GM21786 (cell line): Measurements from ENCODE around the gene RTP1.
"Not testable (repeated sequence)": the region's sequence is repeated elsewhere in the genome, so short reads cannot be mapped to it uniquely, and the experiment has no call there.

Experiments
- ATAC-seq: cut with Tn5 transposase; IDR thresholded peaks from one replicate; pipeline ENCODE4 v1.9.1; 2021; ENCODE audit not compliant: unreplicated experiment

Gene RTP1

DNA sequence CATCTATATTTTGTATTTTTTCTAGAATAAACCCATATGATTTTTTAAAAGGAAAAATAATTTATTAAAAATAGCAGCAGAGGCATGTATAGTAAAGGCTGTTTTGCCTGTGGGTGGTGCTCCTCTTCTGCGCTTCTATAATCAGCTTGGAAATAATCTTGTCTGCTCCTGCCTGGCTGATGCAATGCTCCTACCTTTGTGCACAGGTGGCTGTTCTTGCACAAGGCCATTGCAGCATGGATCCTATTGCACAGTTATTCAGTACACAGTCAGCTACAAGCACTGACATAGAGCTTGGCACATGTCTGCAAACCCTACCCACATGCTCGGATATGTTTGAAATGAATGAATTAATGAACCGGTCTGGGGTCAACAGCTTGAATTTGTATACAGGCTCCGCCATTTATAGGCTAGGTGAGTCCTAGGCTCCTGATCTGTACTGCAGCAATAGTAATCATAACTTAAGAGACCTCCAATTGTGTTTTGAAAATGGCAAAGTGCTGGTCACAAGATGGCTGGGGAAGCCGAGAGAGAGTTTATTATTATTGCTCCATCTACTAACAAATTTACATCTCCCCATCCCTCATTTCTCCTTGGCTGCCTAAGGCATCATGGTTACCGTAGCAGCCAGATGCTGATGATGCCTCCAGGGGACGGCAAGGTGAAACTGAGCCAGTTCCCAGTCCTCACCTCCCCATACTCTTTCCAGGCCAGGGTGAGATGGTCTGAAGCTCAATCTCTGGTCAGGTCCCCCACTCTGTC, 532 bp upstream of the RTP1 start:
- ATAC-seq: no peak

DNA sequence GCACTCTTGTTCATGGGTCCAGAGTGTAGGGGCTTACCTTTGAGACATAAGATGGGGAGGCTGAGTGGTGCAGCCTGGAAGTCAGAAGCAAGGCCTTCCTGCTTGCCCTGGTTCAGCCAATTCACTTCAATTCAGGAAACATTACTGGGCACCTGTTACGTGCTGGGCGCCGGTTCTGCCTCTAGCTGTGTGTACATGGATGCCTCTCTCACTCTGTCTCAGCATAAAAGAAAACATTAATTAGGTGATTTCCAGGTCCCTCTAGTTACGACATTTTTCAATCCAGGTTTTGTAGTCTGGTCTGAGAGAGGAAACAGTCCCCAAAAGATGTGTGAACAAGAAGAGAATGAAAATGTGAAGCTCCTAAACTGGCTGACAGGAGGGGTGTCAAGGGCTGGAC, 1.2 kb downstream of the RTP1 start:
- ATAC-seq: no peak

DNA sequence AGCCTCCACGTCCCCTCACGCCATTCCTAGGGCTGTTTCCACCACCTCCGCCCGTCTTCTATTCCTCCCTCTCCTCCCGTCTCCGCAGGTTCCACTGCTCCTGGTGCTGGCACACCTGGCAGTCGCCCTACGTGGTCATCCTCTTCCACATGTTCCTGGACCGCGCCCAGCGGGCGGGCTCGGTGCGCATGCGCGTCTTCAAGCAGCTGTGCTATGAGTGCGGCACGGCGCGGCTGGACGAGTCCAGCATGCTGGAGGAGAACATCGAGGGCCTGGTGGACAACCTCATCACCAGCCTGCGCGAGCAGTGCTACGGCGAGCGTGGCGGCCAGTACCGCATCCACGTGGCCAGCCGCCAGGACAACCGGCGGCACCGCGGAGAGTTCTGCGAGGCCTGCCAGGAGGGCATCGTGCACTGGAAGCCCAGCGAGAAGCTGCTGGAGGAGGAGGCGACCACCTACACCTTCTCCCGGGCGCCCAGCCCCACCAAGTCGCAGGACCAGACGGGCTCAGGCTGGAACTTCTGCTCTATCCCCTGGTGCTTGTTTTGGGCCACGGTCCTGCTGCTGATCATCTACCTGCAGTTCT, 2.3 kb downstream of the RTP1 start:
- ATAC-seq: not testable (repeated sequence)

DNA sequence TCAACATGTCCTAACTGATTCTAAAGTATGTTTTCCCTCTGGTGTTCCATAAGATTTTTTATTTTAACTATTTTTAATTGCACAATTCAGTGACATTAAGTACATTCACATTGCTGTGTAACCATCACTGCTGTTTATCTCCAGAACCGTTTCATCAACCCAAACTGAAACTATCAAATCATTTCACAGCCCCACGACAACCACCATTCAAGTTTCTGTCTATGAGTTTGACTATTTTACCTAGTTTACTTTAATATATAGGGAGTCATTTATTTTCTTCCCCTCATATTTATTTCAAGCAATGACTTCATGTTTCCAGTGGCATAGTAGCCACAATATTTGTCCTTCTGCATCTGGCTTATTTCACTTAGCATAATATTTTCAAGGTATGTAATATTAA, 8.4 kb downstream of the RTP1 start:
- ATAC-seq: no peak

DNA sequence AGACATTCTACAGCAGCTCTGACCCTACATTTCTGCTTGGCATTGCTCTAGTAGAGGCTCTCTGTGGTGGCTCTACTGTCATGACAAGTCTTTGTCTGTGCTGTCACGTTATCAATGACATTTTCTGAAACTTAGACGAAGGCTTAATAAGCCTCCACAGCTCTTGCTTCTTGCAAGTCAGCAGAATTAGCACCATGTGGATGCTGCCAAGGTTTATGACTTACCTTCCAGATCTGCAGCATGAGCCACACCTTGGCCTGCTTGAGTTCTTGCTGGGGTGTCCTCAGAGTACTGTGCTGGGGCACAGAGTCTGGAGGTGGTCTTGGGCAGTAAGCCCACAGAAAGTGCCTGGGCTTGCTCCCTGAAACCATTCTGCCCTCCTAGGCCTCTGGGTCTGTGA, 9.8 kb downstream of the RTP1 start:
- no peak for ATAC-seq

DNA sequence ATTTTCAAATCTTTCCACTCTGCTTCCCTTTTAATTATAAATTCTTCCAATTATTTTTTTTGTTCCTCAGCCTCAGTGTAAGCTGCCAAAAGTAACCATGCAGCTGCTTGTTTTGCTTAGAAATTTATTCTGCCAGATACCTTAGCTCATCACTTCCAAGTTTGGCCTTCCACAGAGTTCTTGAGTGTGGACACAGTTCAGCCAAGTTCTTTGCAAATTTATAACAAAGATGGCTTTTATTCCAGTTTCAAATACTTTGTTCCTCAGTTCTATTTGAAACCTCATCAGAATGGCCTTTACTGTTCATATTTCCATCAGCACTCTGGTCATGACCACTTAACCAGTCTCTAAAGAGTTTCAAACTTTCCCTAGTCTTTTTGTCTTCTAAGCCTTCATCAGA, 10.3 kb downstream of the RTP1 start:
- no peak for ATAC-seq

DNA sequence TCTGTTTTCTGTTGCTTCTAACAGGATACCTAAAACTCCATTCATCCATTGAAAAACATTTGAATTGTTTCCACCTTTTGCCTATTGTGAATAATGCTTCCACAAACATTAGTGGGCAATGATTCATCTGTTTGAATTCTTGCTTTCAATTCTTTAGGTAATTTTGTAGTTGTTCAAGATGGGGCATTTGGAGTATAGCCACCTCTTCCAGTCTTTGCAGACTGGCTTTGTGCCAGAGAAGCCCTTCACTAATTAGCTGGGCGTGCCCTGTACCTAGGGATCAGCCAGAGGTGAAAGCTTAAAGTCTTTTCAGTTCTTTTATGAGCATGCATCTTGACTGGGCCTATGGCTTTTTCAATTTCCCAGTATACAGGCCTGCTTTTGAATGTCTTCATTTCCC, 10.9 kb downstream of the RTP1 start:
- no peak for ATAC-seq

DNA sequence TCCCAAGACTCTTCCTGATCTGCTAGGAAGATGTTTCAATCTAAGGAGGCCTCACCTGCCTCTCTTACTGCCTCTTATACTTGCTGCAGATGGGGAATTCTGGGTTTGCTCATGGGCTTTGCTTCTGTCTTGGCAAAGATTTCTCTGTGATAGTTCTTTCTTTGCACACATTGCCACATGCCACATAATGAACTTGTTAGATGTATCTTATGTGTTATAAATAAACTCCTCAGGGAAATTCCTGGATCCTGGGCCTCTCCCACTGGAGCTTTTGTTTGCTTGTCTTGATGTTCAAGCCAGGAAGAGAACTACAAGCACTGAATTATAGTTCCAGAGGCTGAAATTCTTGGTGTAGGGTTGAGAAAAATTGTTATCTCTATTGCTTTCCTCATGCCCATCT, 12.2 kb downstream of the RTP1 start:
- no peak for ATAC-seq

DNA sequence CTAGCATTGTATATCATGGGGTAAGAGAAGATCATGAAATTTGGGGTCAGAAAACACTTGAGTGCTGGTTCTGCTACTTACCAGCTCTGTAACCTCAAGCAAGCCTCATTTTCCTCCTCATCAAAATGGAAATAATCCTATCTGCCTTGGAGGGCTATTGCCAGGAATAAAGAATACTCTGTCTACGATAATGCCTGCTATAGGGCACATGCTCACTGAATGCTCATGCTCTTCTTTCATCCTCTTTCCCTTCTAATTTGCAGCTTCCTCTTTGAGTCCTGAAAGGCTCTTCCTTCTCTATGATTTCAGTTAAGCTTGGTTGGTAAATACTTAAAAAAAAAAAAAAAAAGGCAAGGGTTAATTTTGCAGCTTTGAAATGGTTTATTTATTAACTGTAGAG, 12.8 kb downstream of the RTP1 start:
- no peak for ATAC-seq

DNA sequence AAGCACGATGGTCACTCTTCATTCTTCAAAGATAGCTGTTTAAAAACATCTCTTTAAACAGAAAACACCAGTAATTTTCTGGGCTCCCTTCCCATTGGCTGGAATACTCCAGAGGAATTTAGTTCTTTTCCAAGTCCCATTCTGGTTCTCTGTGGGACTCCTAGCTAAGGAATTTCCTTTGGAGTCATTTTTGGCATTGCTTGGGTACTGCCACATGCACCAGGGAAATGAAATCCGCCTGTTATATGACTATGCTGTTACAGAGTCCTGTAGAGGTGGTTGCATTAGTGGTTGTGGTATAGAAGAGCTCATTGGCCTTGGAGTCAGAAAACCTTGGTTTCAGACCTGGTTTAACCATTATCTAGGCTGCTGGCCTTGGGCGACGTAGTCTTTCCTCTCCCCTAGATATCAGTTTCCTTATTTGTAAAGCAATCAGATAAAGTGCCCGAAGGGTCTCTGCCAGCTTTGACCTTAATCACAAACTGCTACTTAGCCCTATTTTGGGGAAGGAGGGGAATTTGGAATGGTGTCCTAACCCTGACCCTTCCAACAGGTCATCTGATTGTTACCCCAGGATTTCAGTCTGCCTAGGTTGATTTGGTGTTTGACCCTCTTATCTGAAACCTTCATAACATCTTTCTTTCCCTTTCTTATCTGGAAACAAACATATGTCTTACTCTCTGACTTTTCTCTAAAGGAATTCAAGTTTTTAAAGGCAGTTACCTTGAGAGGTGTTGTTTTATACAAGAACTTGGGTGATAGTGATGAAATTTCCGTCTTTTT, 13.4 kb downstream of the RTP1 start:
- ATAC-seq: peak; percentile 82

DNA sequence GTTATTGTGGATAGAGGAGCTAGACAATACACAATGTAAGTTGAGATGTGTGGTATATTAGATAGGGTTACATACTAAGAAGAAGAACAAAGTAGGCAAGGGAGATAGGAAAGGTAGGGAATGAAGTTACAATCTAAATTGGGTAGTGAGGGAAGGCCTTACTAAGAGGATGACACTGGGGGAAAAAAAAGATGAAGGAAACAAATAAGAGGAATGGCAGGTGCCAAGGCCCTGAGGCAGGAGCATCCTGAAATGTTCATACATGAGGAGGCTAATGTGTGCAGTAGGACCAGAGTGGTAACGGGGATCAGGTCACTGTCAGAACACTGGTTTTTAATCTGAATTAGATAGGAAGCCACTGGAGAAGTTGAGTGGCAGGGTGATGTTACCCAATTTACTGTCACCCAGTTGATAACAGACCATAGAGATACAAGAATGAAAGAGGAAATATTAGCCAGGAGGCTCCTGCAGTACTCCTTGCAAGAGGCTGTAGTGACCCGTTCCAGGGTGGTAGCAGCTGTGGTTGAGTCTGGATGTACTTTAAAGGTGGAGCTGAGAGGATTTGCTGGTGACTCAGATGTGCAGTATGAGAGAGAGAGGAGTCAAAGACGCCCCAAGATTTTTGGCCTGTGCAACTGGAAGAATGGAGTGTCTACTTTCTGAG, 14.4 kb downstream of the RTP1 start:
- ATAC-seq: no peak

DNA sequence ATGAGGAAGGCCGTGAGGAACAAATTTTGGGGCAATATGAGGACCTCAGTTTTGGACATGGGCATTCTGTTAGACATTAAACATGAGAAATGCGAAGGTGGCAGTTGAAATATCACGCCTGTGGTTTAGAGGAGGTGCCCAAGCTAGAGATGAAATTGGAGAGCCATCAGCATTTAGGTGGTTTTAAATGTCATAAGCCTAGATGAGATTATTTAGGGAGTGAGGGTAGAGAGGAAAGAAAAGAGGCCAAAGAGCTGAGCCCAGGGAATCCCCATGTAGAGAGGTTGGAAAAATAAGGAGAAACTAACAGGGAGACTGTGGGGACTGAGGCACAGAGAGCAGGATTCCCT, 14.9 kb downstream of the RTP1 start:
- ATAC-seq: no peak

DNA sequence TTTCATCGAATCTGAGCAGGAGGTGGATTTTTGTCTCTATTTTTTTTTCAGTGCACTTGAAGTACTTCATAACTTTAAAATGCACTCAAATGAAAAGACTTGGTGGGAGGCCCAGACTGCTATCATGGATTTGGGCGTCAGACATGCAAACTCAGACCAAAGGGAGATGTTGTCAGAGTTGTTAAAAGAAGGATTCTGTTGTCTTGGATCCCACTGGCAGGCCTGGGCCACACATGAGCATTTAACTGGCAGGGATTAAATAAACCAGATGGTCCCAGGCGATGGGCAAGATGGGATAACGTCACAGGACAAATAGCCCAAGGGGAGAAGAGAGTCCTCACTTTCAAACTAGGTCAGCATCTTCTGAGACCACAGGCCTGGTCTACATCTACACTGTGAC, 15.4 kb downstream of the RTP1 start:
- ATAC-seq: no peak

DNA sequence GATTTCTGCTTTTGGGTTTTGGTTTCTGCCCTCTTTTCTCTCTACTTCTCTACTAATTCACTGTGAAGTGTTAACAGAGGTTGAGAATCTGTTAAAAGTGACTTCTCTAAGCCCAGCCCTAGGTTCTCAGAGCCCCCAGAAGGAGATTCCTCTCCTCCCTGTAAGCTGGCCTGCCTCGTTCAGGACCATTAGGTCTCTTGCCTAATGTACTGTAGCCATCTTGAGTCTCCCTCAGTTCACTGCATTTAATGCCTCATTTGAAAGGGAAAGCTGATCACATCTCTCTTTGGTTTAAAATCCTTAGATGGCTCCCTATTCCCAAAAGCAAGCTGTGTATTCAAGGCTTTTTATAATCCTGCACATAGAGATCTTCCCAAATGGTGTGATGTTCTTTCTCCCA, 16.3 kb downstream of the RTP1 start:
- no peak for ATAC-seq

DNA sequence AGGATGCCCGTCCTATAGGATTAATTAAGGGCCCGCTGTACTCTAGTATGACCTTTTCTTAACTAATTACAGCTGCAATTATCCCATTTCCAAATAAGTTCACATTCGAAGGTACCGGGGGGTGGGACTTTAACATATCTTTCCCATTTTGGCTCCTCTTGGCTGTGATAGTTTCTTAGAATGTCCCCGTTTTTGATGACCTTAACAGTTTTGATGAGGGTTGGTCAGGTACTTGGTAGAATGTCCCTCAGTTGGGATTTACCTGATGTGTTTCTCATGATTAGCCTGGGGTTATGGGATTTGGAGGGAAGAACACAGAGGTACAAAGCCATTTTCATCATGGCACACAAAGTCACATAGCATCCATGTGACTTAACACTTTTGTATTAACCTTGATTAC, 18.2 kb downstream of the RTP1 start:
- no peak for ATAC-seq

DNA sequence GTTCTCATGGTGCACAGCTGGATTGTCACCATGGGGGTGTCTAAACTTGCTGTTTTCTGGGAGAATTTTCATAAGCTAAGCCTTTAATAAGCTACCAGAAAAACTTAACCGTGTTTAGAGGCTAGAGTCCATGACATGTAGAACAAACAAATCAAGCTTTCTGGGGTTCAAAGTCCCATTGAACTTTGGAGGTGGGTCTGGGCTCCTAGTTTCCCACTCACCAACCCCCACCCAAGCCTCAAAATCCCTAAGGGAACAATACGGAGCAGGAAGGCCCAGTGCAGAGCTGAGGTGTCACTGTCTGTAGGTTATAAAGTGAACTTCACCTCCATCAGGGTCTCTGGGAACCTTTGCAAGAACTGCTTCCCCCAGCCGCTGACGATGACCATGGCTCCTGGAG, 25.5 kb downstream of the RTP1 start:
- no peak for ATAC-seq

DNA sequence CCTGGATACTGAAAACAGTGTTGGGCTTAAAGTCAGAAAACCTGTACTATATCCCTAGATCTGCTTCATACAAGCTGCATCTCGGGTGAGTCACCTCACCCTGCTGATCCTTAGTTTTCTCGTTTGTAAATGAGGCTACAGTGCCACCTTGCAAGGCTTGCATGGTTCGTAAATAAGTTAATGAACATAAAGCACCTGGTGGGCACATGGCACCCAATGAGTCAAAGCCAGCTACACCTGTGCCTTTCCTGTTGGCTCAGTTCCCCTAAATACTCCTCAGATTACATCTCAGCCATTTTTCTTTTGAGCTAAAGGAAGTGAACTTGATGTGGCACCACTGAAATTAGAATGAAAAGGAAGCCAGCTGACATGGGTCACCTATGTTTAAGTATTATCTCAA, 26.5 kb downstream of the RTP1 start:
- no peak for ATAC-seq

DNA sequence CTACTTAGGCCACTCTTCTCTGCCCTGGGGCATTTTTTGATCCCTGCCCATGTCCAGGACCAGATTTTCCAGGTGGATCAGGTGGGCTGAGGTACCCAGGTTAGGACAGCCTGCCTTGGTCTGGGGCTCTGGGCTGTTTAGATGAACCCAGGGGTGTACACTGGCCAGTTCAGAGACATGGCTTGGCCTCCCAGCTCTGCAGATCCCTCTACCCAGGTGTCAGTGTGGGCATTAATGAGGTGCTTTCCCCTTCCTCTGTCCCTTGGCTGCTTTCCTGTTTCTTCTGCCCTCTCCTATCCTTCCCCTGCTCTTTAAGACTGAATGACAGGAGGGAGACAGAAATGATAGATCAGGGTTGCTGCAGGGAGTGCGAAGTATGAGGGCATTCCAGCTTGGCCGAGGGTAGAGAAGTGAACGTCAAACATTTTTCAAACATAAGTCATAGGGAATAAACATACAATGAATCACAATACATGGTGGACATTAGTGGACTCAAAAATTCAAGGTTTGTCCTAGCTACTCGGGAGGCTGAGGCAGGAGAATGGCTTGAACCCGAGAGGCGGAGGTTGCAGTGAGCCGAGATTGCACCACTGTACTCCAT, 30.5 kb downstream of the RTP1 start:
- no peak for ATAC-seq

DNA sequence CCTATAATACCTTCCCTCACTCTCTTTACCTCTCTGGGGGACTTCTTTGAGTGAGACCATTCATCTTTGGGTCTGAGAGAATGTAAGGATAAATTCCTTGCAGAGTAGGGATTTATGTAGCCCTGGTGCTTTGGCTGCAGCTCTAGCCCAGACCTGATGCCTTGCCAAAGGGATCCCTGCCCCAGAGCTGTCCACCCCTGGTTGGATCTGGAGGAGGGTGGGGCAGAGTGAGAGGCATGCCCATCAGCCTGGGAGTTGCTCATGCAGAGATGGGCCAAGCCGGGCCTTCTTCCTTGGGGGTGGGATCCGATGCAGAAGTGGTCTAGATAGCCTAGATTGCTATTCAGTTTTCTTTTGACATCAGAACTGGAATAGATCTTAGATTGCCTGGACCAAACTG, 31.5 kb downstream of the RTP1 start:
- ATAC-seq: no peak

DNA sequence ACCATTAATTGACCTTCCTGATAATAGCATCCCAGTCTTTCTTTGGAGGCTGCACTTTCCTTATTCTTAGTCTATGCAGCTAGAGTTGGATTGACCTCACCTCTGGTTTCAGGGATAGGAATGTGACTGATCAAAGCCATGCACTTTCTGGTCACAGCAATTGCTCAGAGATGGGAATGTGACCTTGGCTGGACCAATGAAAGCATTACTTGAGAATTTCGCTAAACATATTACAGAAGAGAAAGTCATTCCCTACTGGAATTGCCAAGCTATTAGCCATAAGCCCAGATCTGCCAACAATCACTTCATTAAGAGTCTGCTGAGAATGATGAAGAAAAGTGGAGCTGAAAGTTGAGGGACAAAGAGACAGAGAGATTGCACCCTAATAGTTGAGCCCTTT, 32.7 kb downstream of the RTP1 start:
- no peak for ATAC-seq

DNA sequence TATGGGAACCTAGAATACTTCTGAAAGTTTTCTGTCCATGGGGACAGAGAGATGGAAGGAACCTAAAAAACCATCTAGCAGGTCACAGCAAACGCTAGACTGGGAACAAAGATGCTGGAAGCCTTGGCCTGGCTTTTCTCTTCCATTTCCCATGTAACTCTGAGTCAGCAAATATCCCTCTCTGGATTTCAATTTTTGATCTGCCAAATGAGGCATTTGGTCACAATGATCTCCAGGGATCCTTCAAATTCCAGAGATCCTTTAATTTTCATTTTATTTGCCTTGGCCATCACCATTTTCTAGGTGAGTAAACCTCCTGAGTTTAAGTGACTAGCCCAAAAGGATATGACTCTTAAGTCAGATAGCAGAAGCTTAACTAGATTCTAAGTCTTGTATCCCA, 39.7 kb downstream of the RTP1 start:
- no peak for ATAC-seq

DNA sequence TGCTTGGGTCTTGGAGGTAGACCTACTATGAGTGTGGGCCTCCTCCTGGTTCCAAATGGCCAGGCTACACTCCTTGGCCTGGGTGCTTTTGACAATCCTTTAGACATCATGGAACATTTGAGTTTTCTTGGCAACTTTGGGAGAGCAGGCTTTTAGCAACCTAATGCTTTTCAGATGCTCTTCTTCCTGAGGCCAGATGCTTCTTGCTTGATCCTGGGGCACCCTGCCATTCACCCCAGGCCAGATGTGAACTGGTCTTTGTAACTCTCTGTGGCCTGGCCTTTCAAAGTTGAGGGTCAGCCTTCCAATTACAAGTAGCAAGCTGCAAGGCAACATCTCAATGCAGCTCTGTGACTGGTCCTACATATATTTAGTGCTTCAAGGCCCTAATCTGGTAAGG, 40.5 kb downstream of the RTP1 start:
- ATAC-seq: no peak
